Measurements from ENCODE around the gene KRTAP5-2. TPM values are rescaled to one million over a fixed set of nuclear protein-coding genes. Genes with fewer than 3 reads are reported as not detected.

KRTAP5-2 gene
- total RNA-seq, 1 donor from 2014 or later: not detected

- DNase-seq (ENCODE audit: extremely low spot score, unreplicated experiment): no peak
- Mint-ChIP-seq H3K27ac (no peak overlapping the region), H3K27me3 (peaks cover 56% of the 10 kb centered on the region), H3K36me3 (no peaks in the 10 kb centered on the region), H3K9me3 (no peaks in the 10 kb centered on the region), H3K4me3 (no peak overlapping the region), H3K4me1 (ENCODE audit: unreplicated experiment) (no peaks in the 10 kb centered on the region)
- TF ChIP-seq CTCF (conservative IDR thresholded peaks at IDR 0.05): no peak
Observed at GRCh38 chr11:1547467-1548098, 50.5 kb downstream of the KRTAP5-2 start.

Other genes starting within 250 kb of the KRTAP5-2 start
- 8.6 and 13.8 TPM in 2 replicates for gene BRSK2, start 208.4 kb downstream of the KRTAP5-2 start, total RNA-seq (ENCODE audit: low replicate concordance)
- gene MOB2, start 111.5 kb downstream of the KRTAP5-2 start, total RNA-seq (ENCODE audit: low replicate concordance): 39.6 and 46.8 TPM in 2 replicates
- gene DUSP8, start 26.0 kb downstream of the KRTAP5-2 start, total RNA-seq (ENCODE audit: low replicate concordance): 8.4 and 16.1 TPM in 2 replicates
- gene KRTAP5-1, start 13.0 kb downstream of the KRTAP5-2 start, total RNA-seq (ENCODE audit: low replicate concordance): not detected in 2 replicates
- not detected in 2 replicates for gene KRTAP5-3, start 10.2 kb upstream of the KRTAP5-2 start, total RNA-seq (ENCODE audit: low replicate concordance)
- not detected in 2 replicates for gene KRTAP5-4, start 23.8 kb upstream of the KRTAP5-2 start, total RNA-seq (ENCODE audit: low replicate concordance)
- not detected in 2 replicates for gene KRTAP5-5, start 31.5 kb upstream of the KRTAP5-2 start, total RNA-seq (ENCODE audit: low replicate concordance)
- gene KRTAP5-6, start 98.9 kb upstream of the KRTAP5-2 start, total RNA-seq (ENCODE audit: low replicate concordance): not detected in 2 replicates
- 3.4 and 7.4 TPM in 2 replicates for gene IFITM10, start 152.3 kb upstream of the KRTAP5-2 start, total RNA-seq (ENCODE audit: low replicate concordance)
- gene CTSD, start 165.6 kb upstream of the KRTAP5-2 start, total RNA-seq (ENCODE audit: low replicate concordance): 318 and 557 TPM in 2 replicates
- 4.5 and 7.9 TPM in 2 replicates for gene SYT8, start 236.7 kb upstream of the KRTAP5-2 start, total RNA-seq (ENCODE audit: low replicate concordance)
- 1.7 and 3.9 TPM in 2 replicates for gene TNNI2, start 240.7 kb upstream of the KRTAP5-2 start, total RNA-seq (ENCODE audit: low replicate concordance)